Ishikawa (cell line): ENCODE data around the gene PRKAB1.

Experiments used
- EP300 ChIP-seq: IDR thresholded peaks from 2 replicates; pipeline ENCODE4 v1.6.1; 2012; ENCODE audit warnings: borderline replicate concordance
- REST ChIP-seq: IDR thresholded peaks from 2 replicates; pipeline ENCODE4 v1.6.1; 2012; ENCODE audit warnings: low read depth, mild to moderate bottlenecking
- TEAD4 ChIP-seq: IDR thresholded peaks from 2 replicates; pipeline ENCODE4 v1.6.1; 2012

DNA sequence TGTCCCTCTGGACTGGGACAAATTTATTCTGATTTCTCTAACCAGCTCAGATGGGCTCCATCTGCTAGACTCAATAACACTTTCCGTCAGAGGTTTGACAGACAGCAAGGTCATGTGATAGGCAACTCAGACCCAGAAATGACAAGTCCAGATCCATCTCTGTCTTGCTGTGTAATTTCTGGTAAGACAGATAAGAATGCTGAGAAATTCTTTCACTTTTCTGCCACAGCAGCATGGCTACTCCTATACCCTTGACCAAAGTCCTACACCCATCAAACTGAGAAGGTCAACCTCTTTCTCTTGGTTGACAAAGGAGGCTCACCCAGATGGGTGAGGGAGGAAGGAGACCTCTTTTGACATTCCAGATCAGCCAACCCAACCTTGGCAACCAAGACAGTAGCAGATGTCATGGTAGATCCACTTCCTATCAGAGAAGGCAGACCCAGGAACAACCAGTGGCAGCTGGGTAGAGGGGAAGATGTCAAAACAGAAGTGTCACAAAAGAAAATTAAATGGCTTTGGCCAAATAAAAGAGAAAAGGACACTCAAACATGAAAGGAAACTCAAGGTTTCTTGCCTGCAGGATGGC lies 36.9 kb upstream of the PRKAB1 start:
- TF ChIP-seq REST (no peak), EP300 (no peak), TEAD4 (no peak)
